Cardiac septum (tissue), 1 donor: ENCODE measurements around the gene NRP2. TPM values are rescaled to one million over a fixed set of nuclear protein-coding genes. Genes with fewer than 3 reads are reported as not detected.

Experiments
- DNase-seq: peaks from one replicate; pipeline ENCODE4 v3.0.0-alpha.2; 2020; ENCODE audit warnings: low spot score
- intact Hi-C: fragments of 100-400 bp; cut with DNase I; formaldehyde crosslinking; loops from one replicate; pipeline ENCODE4 v1.14.0; 2022
- total RNA-seq: library from RNA; stranded (reverse); fragmentation: NEBNext Ultra II Directional; extraction: Animal tissue kit (Norgen Biotek cat#: 25700); gene quantifications from one replicate; pipeline ENCODE4 v1.2.1, GENCODE V29; 2021
- donor health status: DM: no; HTN: no; CAD: no.

NRP2 gene
- total RNA-seq, 1 donor from 2014 or later: 11.7 TPM

DNA sequence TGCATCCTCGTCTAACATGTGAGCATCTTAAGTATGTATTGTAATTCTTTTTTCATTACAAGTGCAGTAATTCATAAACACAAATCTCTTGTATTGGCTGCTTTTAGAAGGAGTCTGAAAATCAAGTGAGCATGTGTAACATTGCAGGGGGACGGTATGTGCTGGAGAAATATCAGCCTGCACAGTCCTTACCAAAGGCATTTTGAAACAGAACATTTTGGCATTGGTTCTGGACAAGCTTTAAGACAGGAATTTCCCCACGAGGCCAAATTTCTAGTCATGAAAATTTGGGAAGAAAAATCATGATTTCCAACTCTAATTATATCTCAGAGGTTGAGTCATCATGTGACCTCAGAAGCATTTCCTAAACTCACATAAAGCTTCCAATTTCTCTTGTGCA is 24.7 kb upstream of the NRP2 start:
- intact Hi-C loops: no loop called here
- DNase-seq: no peak

DNA sequence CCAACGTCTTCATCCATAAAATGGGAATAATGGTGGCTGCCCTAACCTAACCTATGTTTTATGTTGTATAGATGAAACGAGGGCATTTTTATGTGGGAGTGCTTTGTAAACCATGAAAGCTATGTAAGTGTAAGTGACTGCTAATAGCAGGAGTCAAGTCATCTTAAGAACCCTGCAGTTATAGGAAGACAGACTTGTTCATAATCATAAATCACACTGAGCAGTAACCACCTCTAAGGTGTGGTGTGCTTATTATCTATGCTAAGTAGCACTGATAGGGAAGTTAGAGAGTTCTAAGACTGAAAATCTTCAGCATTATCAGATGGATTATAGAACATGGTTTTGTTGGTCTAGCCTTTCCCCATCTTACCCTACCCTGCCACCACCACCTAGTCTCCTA is 24.2 kb upstream of the NRP2 start:
- intact Hi-C loops: no loop called here
- DNase-seq: no peak

DNA sequence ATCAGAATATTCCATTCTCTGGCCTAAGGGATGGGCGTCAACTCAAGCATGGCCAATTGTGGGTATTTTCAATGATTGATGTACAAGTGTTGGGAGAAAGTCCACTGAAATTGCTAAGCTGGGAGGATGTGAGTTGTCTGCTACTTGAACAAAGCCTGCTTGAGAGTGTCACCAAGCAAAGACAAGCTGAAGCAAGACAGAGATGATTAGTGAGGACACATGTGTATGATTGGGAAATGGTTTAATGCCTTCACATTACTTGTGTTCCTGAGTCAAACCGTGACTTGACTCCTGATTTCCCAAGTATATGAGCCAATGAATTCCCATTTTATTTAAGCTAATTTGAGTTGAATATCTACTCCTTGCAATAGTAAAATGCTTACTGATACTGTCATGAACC is 23.7 kb upstream of the NRP2 start:
- DNase-seq: no peak
- intact Hi-C loops: no loop called here

DNA sequence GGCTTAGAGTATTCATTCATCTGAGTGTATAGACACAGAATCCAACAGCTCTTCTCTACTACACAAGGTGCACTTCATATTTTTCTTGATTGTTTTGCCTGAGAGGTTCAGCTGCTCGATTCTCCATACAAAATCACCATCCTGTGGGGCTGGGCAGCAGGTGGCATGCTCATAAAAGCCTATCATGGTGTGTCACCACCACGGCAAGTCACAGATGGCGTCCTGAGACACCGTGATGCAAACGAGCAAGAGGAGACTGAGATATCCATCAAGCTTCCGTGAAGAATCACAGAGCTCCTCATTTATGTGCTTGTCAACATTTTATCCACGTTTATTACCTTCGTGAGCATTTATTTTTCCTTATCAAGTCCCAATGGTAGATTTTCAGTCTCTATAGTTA is 22.4 kb upstream of the NRP2 start:
- DNase-seq: no peak
- intact Hi-C loops: no loop called here

DNA sequence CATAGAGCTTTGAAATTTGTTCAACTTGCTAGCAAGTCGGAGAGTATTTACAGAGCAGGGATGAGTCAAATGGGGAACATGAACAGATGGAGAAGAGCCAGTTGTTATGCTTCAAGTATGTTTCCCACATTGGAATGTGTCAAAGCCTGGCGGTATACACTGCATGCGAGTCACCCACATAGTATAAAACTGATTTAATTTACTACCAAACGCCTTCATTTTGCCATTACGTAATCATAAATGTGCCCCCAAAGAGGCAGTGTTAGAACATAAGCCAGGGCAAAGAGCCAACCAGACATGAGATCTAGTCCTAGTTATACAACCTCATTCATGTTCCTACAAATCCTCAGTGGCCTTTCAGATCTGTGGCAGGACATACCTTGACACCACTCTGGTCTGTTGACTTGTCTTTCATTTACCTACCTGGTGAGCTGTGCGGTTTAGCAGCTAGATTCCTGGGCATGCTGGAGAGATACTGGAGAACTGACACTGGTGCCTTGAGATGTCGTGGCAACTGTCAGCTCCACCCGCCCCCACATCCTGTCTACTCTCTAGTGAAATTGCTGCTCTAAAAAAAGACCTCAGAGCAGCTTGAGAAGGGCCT is 21.7 kb upstream of the NRP2 start:
- intact Hi-C loops: no loop called here
- DNase-seq: no peak

DNA sequence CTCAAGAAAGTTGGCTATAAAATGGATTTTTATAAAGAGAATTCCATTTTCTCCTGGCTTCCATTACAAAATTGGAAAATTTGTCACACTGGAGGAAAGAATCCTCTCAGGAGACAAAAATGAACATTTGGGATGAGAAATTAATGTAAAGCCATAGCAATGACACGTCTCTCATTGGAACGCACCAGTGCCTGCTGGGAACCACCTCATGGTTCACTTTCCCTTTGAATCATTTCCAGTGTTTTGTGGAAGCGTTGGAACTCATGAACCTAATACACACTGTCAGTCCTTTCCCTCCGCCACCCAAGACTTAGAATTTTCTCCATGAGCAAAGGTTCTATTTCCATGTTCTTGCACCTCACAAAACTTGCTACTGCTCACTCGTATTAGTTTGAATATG is 21.0 kb upstream of the NRP2 start:
- no peak for DNase-seq
- intact Hi-C loops: no loop called here

DNA sequence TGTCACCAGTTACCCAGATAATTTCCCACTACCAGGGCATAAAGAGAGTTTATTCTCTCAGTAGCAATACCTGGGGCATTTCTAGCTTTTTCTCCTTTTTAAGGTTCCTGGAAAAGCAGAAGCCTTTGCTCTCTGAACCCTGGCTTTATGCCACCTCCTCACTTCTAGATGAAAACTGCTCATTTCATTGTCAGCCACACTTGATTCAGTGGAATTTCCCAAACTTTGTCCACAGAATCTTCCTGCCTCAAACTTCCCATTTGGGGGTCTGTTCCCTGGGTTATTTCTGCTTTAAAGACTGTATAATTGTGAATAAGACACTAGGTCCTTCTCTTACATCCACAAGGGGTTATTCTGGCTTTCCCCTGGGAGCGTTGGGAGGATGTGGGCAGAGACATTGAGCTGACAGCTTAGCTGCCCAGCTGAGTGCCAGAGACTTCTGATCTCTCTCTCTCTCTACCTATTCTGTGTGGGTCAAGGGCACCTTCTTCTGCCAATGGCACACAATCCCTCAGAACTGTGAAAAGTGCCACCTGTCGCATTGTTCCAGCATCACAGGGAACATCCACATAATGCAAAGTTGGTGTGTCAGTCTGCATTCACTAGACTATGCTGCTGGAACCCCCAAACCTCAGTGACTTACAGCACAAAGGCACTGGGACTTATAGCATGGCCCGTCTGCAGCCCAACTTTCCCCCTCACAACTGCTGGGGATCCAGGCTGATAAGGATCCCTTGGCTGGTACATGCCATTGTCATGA is 19.9 kb upstream of the NRP2 start:
- no peak for DNase-seq
- intact Hi-C loops: no loop called here

DNA sequence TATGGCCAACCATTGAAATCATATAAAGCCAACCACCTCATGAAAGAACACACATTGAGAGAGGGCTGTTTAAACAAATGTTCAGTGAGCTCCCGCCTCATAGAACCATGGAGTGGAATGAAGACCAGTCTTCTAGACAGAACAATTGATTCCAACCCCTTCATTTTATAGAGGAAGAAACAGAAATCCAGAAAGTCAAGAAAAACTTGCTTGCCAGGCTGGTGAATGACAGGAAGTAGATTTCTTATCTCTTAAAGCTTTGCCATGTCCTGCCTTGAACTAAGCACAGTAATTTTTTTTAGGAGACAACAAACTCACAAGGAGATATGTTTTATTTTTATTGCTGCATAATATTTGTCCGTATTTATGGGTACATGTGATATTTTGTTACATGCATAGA is 16.5 kb upstream of the NRP2 start:
- intact Hi-C loops: no loop called here
- no peak for DNase-seq

DNA sequence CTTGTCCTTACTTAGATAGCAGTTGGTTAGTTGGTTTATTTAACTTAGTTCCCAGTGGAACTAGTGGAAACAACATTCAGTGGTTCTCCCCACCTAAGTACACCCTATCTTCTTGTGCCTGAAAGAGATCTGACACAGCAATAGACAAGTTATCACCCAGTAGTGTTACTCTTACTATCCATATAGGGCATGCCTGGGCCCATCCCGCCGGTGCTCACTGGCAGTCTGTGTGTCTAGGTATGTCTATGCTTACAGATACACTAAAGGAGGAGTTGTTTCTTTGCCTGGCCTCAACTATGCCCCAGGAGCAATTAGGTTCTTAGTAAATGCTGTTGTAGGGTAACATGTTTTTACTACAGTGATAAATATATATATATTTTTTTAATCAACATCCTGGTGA is 12.0 kb upstream of the NRP2 start:
- intact Hi-C loops: no loop called here
- no peak for DNase-seq

DNA sequence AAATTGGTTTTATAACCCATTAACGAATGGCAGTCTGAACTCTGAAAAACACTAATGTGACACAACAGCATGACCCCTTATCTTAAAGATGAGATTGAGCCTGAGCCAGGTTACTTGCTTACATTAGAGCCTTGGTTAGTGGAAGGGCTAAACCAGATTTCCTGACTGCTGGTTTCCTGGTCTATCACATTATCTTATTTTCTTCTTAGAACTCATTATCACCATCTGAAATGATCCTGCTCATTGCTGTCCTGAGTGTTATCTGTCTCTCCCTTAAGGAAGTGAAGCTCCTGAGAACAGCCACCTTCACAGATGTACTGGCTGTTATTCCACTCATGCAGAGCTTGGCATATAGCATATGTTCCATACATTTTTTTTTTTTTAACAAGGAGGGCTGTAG is 9.0 kb upstream of the NRP2 start:
- intact Hi-C loops: no loop called here
- no peak for DNase-seq

DNA sequence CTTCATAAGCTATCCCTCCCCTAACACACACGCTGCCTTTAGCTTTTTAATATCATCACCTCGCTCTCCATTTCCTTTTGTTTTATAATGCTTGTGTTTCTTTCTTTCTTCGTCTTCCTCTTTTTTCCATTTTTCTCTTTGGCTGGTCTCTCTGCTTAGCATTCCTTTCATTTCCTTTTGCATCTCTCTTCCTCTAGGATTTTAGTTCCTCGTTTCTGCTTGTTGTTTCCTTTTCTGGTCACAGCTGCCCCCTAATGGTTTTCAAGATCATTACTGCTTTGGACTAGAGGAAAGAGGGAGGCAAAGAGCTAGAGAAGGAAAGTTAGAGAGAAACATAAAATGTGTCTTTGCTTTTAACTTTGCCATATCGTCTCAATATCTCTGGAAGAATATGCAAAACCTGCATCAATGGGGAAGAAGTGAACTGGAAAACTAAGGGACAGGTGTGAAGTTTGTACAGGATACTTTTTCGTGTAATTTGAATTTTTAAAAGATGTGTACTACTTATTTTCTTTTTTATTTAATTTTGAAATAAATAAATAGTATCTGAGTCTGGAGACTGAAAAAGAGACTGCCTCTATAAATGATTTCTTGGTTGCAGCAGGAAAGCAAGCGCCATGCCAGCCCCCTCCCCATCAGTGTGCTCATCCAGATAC is 6.3 kb upstream of the NRP2 start:
- DNase-seq: no peak

DNA sequence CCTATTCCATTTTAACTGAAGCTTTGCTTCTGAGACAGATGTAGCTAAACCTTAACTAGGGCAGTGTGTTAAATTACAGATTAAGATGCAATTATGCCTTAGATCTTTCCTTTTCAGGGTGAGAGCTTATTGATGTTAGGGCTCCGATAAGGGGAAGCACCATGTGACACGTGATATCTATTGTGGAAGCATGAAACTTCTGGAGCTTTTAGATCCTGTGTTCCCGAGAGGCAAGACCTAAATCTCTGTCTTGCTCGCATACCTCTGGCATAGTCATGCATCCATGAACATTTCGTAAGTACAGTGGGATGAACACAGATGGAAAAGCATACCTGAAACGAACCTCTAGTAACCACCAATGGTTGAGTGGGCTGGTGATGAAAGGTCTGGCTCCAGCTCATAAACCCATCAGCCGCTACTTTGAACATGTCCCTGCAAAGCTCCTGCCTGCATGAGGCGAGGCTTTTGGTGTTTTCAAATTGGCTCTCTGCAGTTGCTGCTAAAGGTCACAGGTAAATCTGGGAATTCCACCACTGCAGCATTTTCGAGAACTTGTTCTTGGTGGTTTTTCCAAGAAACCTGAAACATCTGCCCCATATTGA is 3.7 kb upstream of the NRP2 start:
- intact Hi-C loops: loop anchor here (5.0 kb wide), 2 partner anchors 986 to 1351 kb away; no protein-coding TSS in a partner anchor
- DNase-seq: no peak

More for the DNA sequence above, 6.3 kb upstream of the NRP2 start:
- intact Hi-C loops: loop anchor here (2.0 to 5.0 kb wide), 3 partner anchors 805 to 1349 kb away; no protein-coding TSS in a partner anchor

DNA sequence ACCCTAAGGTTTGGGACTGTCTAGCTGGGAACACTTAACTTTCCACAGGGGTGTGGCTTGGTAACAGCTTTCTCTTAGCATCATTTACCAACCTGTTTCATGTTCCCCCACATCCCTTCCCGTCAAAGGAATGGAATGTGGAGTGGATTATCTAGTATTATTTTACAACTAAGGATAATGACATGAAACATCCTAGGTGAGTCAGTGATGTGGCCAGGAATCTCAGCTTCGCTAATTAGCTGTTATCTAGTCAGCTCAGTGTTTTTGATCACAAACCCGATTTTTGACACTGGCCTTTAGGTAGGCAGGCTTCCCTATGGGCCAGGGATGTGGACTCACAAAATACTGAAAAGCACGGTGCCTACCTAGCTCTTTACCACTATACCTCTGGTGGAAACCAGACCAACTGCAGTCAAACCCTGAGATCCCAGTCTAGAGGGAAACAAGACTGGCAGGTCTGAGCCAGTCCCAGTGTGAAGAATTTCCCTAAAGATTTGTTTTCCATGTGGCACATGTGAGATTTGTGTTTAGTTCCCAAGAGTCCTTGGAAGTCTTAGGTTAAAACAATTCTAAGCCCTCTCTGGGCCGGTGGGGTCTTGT is 2.8 kb upstream of the NRP2 start:
- DNase-seq: no peak
- intact Hi-C loops: loop anchor here (5.0 kb wide), 2 partner anchors 987 to 1352 kb away; no protein-coding TSS in a partner anchor

DNA sequence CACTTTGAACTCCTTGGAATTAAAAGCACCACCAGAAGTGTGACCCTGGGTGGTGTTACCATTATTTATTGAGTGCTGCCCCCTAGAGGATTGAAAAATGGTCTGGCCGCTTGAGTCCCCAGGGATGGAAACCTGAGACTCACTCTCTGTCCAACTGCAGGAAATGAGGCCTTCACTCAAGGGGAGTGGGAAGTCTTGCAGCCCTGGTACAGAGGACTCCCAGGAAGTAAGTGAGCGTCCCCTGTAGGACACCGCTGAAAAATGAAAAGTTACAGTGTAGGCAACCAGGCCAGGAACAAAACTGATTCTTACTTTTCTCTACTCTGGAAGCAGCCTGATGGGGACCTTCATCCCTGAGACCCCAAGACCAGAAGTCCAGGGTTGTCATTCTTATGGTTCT is 2.2 kb upstream of the NRP2 start:
- DNase-seq: no peak
- intact Hi-C loops: no loop called here

DNA sequence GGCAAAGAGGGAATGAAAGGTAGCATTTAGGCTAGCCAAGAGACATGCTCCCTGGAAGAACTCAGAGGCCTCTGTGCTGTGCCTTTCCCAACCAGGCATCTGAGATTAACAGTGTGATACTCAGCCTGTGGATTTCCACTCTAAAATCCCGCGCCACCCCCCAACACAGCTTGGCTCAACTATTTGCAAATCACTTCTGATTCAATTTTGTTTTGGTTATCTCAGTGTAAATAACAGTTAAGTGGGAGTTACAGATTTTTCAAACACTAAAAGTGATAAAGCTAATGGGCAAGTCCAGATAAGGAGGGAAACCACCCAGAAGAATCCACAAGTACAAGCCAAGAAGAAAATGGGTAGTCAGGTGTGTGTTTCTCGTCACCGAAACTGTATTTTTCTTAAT is 1.4 kb upstream of the NRP2 start:
- intact Hi-C loops: no loop called here
- no peak for DNase-seq

DNA sequence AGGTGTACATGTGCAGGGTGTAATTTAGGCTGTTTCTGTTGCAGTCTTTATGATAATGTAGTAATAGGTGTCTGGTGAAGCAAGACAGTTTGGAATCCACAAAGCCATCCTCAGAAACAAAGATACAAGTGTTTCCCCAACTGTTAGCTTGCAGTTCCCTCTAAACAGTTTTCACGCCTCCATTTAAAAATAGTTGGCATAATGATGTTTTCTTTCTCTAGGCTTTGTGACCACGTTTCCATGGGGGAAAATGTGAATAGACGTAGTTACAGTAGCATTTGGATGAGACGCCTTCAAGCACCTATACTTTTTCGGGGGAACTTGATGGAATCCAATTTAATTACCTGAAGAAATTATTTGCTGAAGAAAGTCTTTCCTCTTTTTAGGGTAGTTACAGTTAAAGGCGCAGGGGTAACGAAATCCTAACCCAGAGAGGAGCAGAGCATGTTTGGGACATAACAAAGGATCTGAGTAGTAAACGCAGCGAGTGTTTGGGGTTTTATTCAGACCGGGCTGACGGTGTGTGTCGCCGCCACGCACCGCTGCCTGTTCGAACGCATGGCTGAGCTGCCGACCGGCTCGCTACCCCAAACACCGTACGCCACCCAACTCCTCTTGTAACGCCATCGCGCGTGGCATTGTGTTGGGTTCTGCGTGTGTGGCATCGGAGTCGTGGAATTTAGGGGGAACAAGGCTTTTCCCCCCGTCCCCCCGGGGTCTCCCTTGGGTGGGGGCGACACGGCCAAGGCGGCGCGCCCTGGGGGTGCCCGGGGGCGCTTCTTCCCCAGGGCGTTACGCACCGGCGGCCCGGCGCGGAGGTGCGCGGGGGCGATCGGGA is 681 bp upstream of the NRP2 start:
- intact Hi-C loops: no loop called here
- DNase-seq: no peak

DNA sequence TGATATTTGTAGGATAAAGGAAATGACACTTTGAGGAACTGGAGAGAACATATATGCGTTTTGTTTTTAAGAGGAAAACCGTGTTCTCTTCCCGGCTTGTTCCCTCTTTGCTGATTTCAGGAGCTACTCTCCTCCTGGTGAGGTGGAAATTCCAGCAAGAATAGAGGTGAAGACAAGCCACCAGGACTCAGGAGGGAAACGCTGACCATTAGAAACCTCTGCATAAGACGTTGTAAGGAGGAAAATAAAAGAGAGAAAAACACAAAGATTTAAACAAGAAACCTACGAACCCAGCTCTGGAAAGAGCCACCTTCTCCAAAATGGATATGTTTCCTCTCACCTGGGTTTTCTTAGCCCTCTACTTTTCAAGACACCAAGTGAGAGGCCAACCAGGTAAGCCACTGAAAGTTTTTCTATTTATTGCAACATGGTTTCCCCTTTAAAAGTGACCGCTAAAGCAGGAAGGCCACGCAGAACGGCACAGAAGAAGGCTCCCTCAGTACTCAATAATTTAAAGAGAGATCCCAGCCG is 735 bp downstream of the NRP2 start:
- intact Hi-C loops: no loop called here

DNA sequence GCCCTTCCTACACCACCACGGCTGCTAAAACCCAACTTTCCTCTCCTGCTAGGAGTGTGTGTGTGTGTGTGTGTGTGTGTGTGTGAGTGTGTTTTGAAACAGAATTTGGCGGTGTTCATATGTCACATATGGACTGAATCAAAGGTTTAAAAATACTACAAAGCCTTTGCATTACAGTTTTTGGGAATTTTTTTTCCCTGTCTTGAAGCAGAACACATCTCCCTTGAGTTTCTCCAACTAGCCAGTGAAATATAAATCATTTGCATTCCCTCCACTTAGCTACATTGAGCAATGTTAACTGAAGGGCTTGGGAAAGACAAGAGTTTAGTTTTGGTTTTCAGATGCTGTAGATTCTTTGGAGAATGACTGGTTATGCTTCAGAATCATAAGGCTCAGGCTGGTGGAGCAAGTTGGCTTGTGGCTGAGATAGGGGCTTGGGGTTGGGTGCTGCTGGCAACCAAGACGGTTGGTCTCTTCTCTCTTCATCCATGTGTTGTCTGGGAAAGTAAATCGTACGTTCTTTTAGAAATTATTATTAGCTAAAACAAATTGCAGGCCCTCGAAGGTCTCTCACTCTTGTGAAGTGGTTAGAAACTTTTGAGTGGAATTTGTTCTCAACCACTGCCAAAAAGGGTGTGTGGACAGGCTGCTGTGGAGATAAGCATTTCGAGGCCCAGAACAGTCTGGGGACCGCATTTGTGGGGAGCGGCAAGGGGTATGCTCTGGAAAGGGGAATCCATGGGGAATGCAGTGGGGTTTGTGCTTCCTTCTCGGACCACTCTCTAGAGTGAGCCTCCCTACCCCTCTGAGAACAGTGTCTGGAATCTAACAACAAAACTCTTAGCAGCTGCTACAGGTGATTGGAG is 1.4 kb downstream of the NRP2 start:
- DNase-seq: no peak
- intact Hi-C loops: loop anchor here (2.0 kb wide), 1 partner anchor 23 kb away; no protein-coding TSS in a partner anchor

More for the DNA sequence above, 735 bp downstream of the NRP2 start:
- no peak for DNase-seq
